ENCODE measurements around the gene UBALD2. TPM values are rescaled to one million over a fixed set of nuclear protein-coding genes. Genes with fewer than 3 reads are reported as not detected.
"Not testable (repeated sequence)": the region's sequence is repeated elsewhere in the genome, so short reads cannot be mapped to it uniquely, and the experiment has no call there.

Gene UBALD2
- total RNA-seq (247 TPM), polyA plus RNA-seq (1 to 10 TPM; 3.9 to 9.2 (median 7.3) TPM)

- H3K27ac ChIP-seq (ENCODE audit: insufficient read depth, low read length, poor library complexity, severe bottlenecking), result peak within 1 kb of the TSS; percentile 91
- peak; percentile 83 to 85 for ATAC-seq (ENCODE audit: low read depth in 2 of 2)
- peak; percentile 95 to 100 (median 99) for DNase-seq
- peaks cover 9% of the 10 kb centered on the region for H3K36me3 ChIP-seq (ENCODE audit: control insufficient read depth, insufficient read depth, low read length)
- Mint-ChIP-seq H3K27ac (peak within 1 kb of the TSS; percentile 94 to 98 (median 96)), H3K9me3 (peaks cover 0 to 3% (median 0%) of the 10 kb centered on the region in 7 donors), H3K4me1 (peaks cover 11 to 69% (median 43%) of the 10 kb centered on the region in 4 donors), H3K4me3 (peak within 1 kb of the TSS; percentile 91 to 96 (median 94)), H3K27me3 (no peaks in the 10 kb centered on the region), H3K36me3 (peaks cover 6% of the 10 kb centered on the region)
- H3K4me3 ChIP-seq (ENCODE audit: low read depth, low read length), result peak within 1 kb of the TSS; percentile 95
- peaks cover 50% of the 10 kb centered on the region for H3K4me1 ChIP-seq (ENCODE audit: control insufficient read depth, insufficient read depth, low read length, poor library complexity, severe bottlenecking)
- no peaks in the 10 kb centered on the region for H3K27me3 ChIP-seq (ENCODE audit: control insufficient read depth, insufficient read depth, low read length)
- H3K9me3 ChIP-seq (ENCODE audit: control insufficient read depth in 2 of 2, low read length in 2 of 2), result no peaks in the 10 kb centered on the region
Measured at GRCh38 chr17:76264755-76265623, at the start of gene UBALD2. Gene UBALD2 (plus strand): TSS chr17:76265348. CDS start chr17:76265506, 158 bp downstream.

- H3K4me1 Mint-ChIP-seq, result peaks cover 6 to 44% (median 19%) of the 10 kb centered on the region in 4 donors
- peaks cover 4% of the 10 kb centered on the region for H3K27me3 Mint-ChIP-seq
- peaks cover 16% of the 10 kb centered on the region for H3K36me3 Mint-ChIP-seq
- DNase-seq (no peak), ATAC-seq (ENCODE audit: low read depth in 2 of 2) (no peak)
- no peak overlapping the region for H3K27ac Mint-ChIP-seq
- Histone ChIP-seq H3K36me3 (ENCODE audit: control insufficient read depth, insufficient read depth, low read length) (no peaks in the 10 kb centered on the region), H3K27ac (ENCODE audit: insufficient read depth, low read length, poor library complexity, severe bottlenecking) (no peak overlapping the region), H3K4me1 (ENCODE audit: control insufficient read depth, insufficient read depth, low read length, poor library complexity, severe bottlenecking) (no peaks in the 10 kb centered on the region), H3K9me3 (ENCODE audit: control insufficient read depth in 2 of 2, low read length in 2 of 2) (no peaks in the 10 kb centered on the region), H3K4me3 (ENCODE audit: low read depth, low read length) (no peak overlapping the region), H3K27me3 (ENCODE audit: control insufficient read depth, insufficient read depth, low read length) (no peaks in the 10 kb centered on the region)
- H3K9me3 Mint-ChIP-seq, result peaks cover 0 to 1% (median 0%) of the 10 kb centered on the region in 7 donors
- no peak overlapping the region for H3K4me3 Mint-ChIP-seq
Measured at GRCh38 chr17:76217081-76217480, 48.1 kb upstream of the UBALD2 start.

GRCh38 chr17:76219670-76220383, 45.3 kb upstream of the UBALD2 start:
- Histone ChIP-seq H3K27me3 (ENCODE audit: control insufficient read depth, insufficient read depth, low read length) (no peaks in the 10 kb centered on the region), H3K4me3 (ENCODE audit: low read depth, low read length) (no peak overlapping the region), H3K36me3 (ENCODE audit: control insufficient read depth, insufficient read depth, low read length) (no peaks in the 10 kb centered on the region), H3K9me3 (ENCODE audit: control insufficient read depth in 2 of 2, low read length in 2 of 2) (no peaks in the 10 kb centered on the region), H3K27ac (ENCODE audit: insufficient read depth, low read length, poor library complexity, severe bottlenecking) (no peak overlapping the region), H3K4me1 (ENCODE audit: control insufficient read depth, insufficient read depth, low read length, poor library complexity, severe bottlenecking) (no peaks in the 10 kb centered on the region)
- no peak overlapping the region for H3K4me3 Mint-ChIP-seq
- H3K27me3 Mint-ChIP-seq, result no peaks in the 10 kb centered on the region
- peak overlapping the region in 1 of 3 donors; percentile 59 for H3K27ac Mint-ChIP-seq
- DNase-seq (no peak), ATAC-seq (ENCODE audit: low read depth in 2 of 2) (no peak)
- peaks cover 16% of the 10 kb centered on the region for H3K36me3 Mint-ChIP-seq
- H3K9me3 Mint-ChIP-seq, result peaks cover 0 to 1% (median 0%) of the 10 kb centered on the region in 7 donors
- H3K4me1 Mint-ChIP-seq, result peaks cover 6 to 38% (median 17%) of the 10 kb centered on the region in 4 donors

- no peak overlapping the region for H3K4me3 ChIP-seq (ENCODE audit: low read depth, low read length)
- H3K36me3 ChIP-seq (ENCODE audit: control insufficient read depth, insufficient read depth, low read length), result no peaks in the 10 kb centered on the region
- no peaks in the 10 kb centered on the region for H3K4me1 ChIP-seq (ENCODE audit: control insufficient read depth, insufficient read depth, low read length, poor library complexity, severe bottlenecking)
- Mint-ChIP-seq H3K4me3 (no peak overlapping the region), H3K27me3 (peaks cover 7% of the 10 kb centered on the region), H3K4me1 (peaks cover under 1 to 22% (median 11%) of the 10 kb centered on the region in 4 donors), H3K9me3 (peaks cover 0 to 1% (median 0%) of the 10 kb centered on the region in 7 donors), H3K27ac (peak overlapping the region in 2 of 3 donors; percentile 74 to 85), H3K36me3 (peaks cover 12% of the 10 kb centered on the region)
- DNase-seq (no peak), ATAC-seq (ENCODE audit: low read depth in 2 of 2) (no peak)
- no peak overlapping the region for H3K27ac ChIP-seq (ENCODE audit: insufficient read depth, low read length, poor library complexity, severe bottlenecking)
- no peaks in the 10 kb centered on the region for H3K9me3 ChIP-seq (ENCODE audit: control insufficient read depth in 2 of 2, low read length in 2 of 2)
- H3K27me3 ChIP-seq (ENCODE audit: control insufficient read depth, insufficient read depth, low read length), result no peaks in the 10 kb centered on the region
Measured at GRCh38 chr17:76223802-76224201, 41.3 kb upstream of the UBALD2 start.

- not testable (repeated sequence) for DNase-seq; H3K9me3 Mint-ChIP-seq; H3K4me3 ChIP-seq (ENCODE audit: low read depth, low read length); H3K36me3 ChIP-seq (ENCODE audit: control insufficient read depth, insufficient read depth, low read length); H3K27me3 ChIP-seq (ENCODE audit: control insufficient read depth, insufficient read depth, low read length); H3K4me1 ChIP-seq (ENCODE audit: control insufficient read depth, insufficient read depth, low read length, poor library complexity, severe bottlenecking); H3K27ac ChIP-seq (ENCODE audit: insufficient read depth, low read length, poor library complexity, severe bottlenecking); H3K9me3 ChIP-seq (ENCODE audit: control insufficient read depth in 2 of 2, low read length in 2 of 2); ATAC-seq (ENCODE audit: low read depth in 2 of 2); H3K4me3 Mint-ChIP-seq
- H3K36me3 Mint-ChIP-seq, result peaks cover 11% of the 10 kb centered on the region
- peak overlapping the region in 2 of 3 donors; percentile 65 to 71 for H3K27ac Mint-ChIP-seq
- peaks cover 16% of the 10 kb centered on the region for H3K27me3 Mint-ChIP-seq
- peaks cover 4 to 24% (median 18%) of the 10 kb centered on the region in 4 donors for H3K4me1 Mint-ChIP-seq
Measured at GRCh38 chr17:76225373-76226086, 39.6 kb upstream of the UBALD2 start.

GRCh38 chr17:76226749-76227148, 38.4 kb upstream of the UBALD2 start:
- not testable (repeated sequence) for H3K36me3 ChIP-seq (ENCODE audit: control insufficient read depth, insufficient read depth, low read length); DNase-seq; H3K27ac ChIP-seq (ENCODE audit: insufficient read depth, low read length, poor library complexity, severe bottlenecking); ATAC-seq (ENCODE audit: low read depth in 2 of 2); H3K4me3 ChIP-seq (ENCODE audit: low read depth, low read length); H3K9me3 Mint-ChIP-seq; H3K9me3 ChIP-seq (ENCODE audit: control insufficient read depth in 2 of 2, low read length in 2 of 2); H3K4me3 Mint-ChIP-seq; H3K27ac Mint-ChIP-seq; H3K4me1 ChIP-seq (ENCODE audit: control insufficient read depth, insufficient read depth, low read length, poor library complexity, severe bottlenecking); H3K27me3 ChIP-seq (ENCODE audit: control insufficient read depth, insufficient read depth, low read length)
- Mint-ChIP-seq H3K27me3 (peaks cover 16% of the 10 kb centered on the region), H3K4me1 (peaks cover 4 to 21% (median 14%) of the 10 kb centered on the region in 4 donors), H3K36me3 (peaks cover 14% of the 10 kb centered on the region)

- no peak for ATAC-seq (ENCODE audit: low read depth in 2 of 2)
- no peak overlapping the region for H3K4me3 Mint-ChIP-seq
- no peaks in the 10 kb centered on the region for H3K4me1 ChIP-seq (ENCODE audit: control insufficient read depth, insufficient read depth, low read length, poor library complexity, severe bottlenecking)
- H3K9me3 Mint-ChIP-seq, result peaks cover 0 to 2% (median 0%) of the 10 kb centered on the region in 7 donors
- H3K36me3 ChIP-seq (ENCODE audit: control insufficient read depth, insufficient read depth, low read length), result no peaks in the 10 kb centered on the region
- no peak overlapping the region for H3K27ac Mint-ChIP-seq
- no peak overlapping the region for H3K27ac ChIP-seq (ENCODE audit: insufficient read depth, low read length, poor library complexity, severe bottlenecking)
- peaks cover 17% of the 10 kb centered on the region for H3K27me3 Mint-ChIP-seq
- no peaks in the 10 kb centered on the region for H3K9me3 ChIP-seq (ENCODE audit: control insufficient read depth in 2 of 2, low read length in 2 of 2)
- DNase-seq, result no peak
- H3K27me3 ChIP-seq (ENCODE audit: control insufficient read depth, insufficient read depth, low read length), result no peaks in the 10 kb centered on the region
- H3K36me3 Mint-ChIP-seq, result peaks cover 11% of the 10 kb centered on the region
- peaks cover 16 to 41% (median 25%) of the 10 kb centered on the region in 4 donors for H3K4me1 Mint-ChIP-seq
- no peak overlapping the region for H3K4me3 ChIP-seq (ENCODE audit: low read depth, low read length)
Measured at GRCh38 chr17:76232342-76232741, 32.8 kb upstream of the UBALD2 start.
